Endodermal cell (in vitro differentiated cells): Measurements from ENCODE around the gene BRD7. TPM values are rescaled to one million over a fixed set of nuclear protein-coding genes. Genes with fewer than 3 reads are reported as not detected.

Source experiments
- DNase-seq: peaks from one replicate; pipeline ENCODE4 v3.0.0-alpha.2; 2017
- H3K27ac ChIP-seq: 2 replicates; pipeline ENCODE4 v1.5.1; 2013; ENCODE audit warnings: mild to moderate bottlenecking, low read depth, low read length, moderate library complexity
- H3K27me3 ChIP-seq: 2 replicates; pipeline ENCODE4 v1.6.1; 2013; ENCODE audit warnings: mild to moderate bottlenecking, low read length, moderate library complexity; ENCODE audit not compliant: insufficient read depth, control insufficient read depth, poor library complexity, severe bottlenecking
- H3K36me3 ChIP-seq: 2 replicates; pipeline ENCODE4 v1.7.0; 2013; ENCODE audit warnings: mild to moderate bottlenecking, low read length, moderate library complexity; ENCODE audit not compliant: control insufficient read depth, insufficient read depth
- H3K4me1 ChIP-seq: one replicate; pipeline ENCODE4 v1.7.0; 2013; ENCODE audit warnings: low read length; ENCODE audit not compliant: control insufficient read depth, insufficient read depth
- H3K4me3 ChIP-seq: 2 replicates; pipeline ENCODE4 v1.5.1; 2013; ENCODE audit warnings: mild to moderate bottlenecking, low read length, moderate library complexity
- H3K9ac ChIP-seq: 2 replicates; pipeline ENCODE4 v1.6.1; 2013; ENCODE audit warnings: mild to moderate bottlenecking, low read length, moderate library complexity; ENCODE audit not compliant: poor library complexity, severe bottlenecking; ENCODE audit errors: extremely low read depth
- H3K9me3 ChIP-seq: 2 replicates; pipeline ENCODE4 v1.6.1; 2013; ENCODE audit warnings: mild to moderate bottlenecking, low read length, moderate library complexity; ENCODE audit not compliant: control insufficient read depth
- H3K27ac Mint-ChIP-seq: 2 replicates; pipeline ENCODE4 v1.8.0; 2020; ENCODE audit warnings: mixed read lengths
- H3K27me3 Mint-ChIP-seq: 2 replicates; pipeline ENCODE4 v1.8.0; 2021; ENCODE audit warnings: mild to moderate bottlenecking, mixed read lengths; ENCODE audit not compliant: insufficient read depth
- H3K36me3 Mint-ChIP-seq: 2 replicates; pipeline ENCODE4 v1.8.0; 2020; ENCODE audit warnings: low read depth, mixed read lengths
- H3K4me1 Mint-ChIP-seq: 2 replicates; pipeline ENCODE4 v1.8.0; 2020; ENCODE audit warnings: mixed read lengths
- H3K4me3 Mint-ChIP-seq: 2 replicates; pipeline ENCODE4 v1.8.0; 2020; ENCODE audit warnings: mild to moderate bottlenecking, moderate library complexity, mixed read lengths
- H3K9me3 Mint-ChIP-seq: 2 replicates; pipeline ENCODE4 v1.8.0; 2020; ENCODE audit warnings: mild to moderate bottlenecking, mixed read lengths
- CTCF ChIP-seq: fragments of 200-600 bp; sonication (generic); conservative IDR thresholded peaks from 2 replicates; pipeline ENCODE4 v1.5.0; 2021; ENCODE audit warnings: antibody characterized with exemption, mild to moderate bottlenecking
- WGBS, 2 experiments: methylation state at CpG; one replicate each; pipeline versions ENCODE4 v1.1.5 to v1.1.7; 2013; ENCODE audit warnings: missing lambda C conversion rate in 2 of 2, mixed read lengths in 1 of 2; ENCODE audit not compliant: insufficient coverage in 1 of 2, insufficient read length in 1 of 2; 5-methylcytosine and 5-hydroxymethylcytosine counted together
- total RNA-seq, 2 donors: library from RNA; stranded (reverse); fragmentation: NEBNext Ultra II Directional in 1 of 2; extraction: Animal tissue kit (Norgen Biotek cat#: 25700) in 1 of 2; gene quantifications; 2 replicates in 1 of 2; 3 replicates in 1 of 2; pipeline ENCODE4 v1.2.1, GENCODE V29; 2021

The BRD7 gene
- total RNA-seq, 2 donors from 2014 or later: 125 to 163 TPM

- TF ChIP-seq CTCF: no peak
- Mint-ChIP-seq H3K9me3 (no peaks in the 10 kb centered on the region), H3K27me3 (peaks cover 6% of the 10 kb centered on the region), H3K4me1 (peaks cover 6% of the 10 kb centered on the region), H3K36me3 (no peaks in the 10 kb centered on the region), H3K27ac (no peak overlapping the region), H3K4me3 (no peak overlapping the region)
- Histone ChIP-seq H3K27ac (peak overlapping the region; percentile 78), H3K9me3 (no peaks in the 10 kb centered on the region), H3K4me1 (peaks cover 6% of the 10 kb centered on the region), H3K4me3 (no peak overlapping the region), H3K27me3 (no peaks in the 10 kb centered on the region), H3K36me3 (no peaks in the 10 kb centered on the region), H3K9ac (no peak overlapping the region)
- DNase-seq: no peak
- 90 to 98% methylated on average over 5 to 11 of the region's 11 CpGs for WGBS, 2 experiments
These were observed 21.6 kb upstream of the BRD7 start for GRCh38 chr16:50390371-50390771.

- H3K27ac Mint-ChIP-seq: no peak overlapping the region
- no peaks in the 10 kb centered on the region for H3K36me3 Mint-ChIP-seq
- 93 to 100% methylated on average over 1 to 4 of the region's 4 CpGs for WGBS, 2 experiments
- no peaks in the 10 kb centered on the region for H3K36me3 ChIP-seq
- H3K27me3 ChIP-seq: no peaks in the 10 kb centered on the region
- DNase-seq: no peak
- no peak overlapping the region for H3K4me3 Mint-ChIP-seq
- peaks cover 6% of the 10 kb centered on the region for H3K4me1 ChIP-seq
- H3K4me1 Mint-ChIP-seq: peaks cover 6% of the 10 kb centered on the region
- H3K4me3 ChIP-seq: no peak overlapping the region
- H3K27me3 Mint-ChIP-seq: peaks cover 6% of the 10 kb centered on the region
- no peak overlapping the region for H3K9ac ChIP-seq
- H3K9me3 Mint-ChIP-seq: no peaks in the 10 kb centered on the region
- H3K27ac ChIP-seq: no peak overlapping the region
- H3K9me3 ChIP-seq: no peaks in the 10 kb centered on the region
- TF ChIP-seq CTCF: no peak
These were observed 21.1 kb upstream of the BRD7 start for GRCh38 chr16:50389900-50390299.

DNA sequence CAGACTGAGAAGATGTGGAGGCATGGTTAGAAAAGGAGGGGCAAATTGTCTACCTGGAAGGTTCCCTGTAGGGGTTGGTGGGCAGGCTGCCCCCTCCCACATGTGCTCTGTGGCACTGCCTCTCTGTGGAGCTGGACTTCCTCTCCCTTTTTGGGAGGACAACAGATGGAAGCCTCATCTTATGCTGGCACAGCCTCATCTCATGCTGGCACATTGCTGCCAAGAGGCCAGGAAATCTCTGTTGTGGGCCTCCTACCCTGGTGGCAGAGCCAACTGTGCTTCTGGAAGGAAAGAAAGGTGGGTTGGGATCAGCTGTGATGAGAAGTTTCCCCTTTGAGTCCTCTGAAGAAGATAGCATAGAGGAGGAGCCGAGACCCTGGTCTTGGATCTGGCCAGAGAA lies 19.7 kb upstream of the BRD7 start:
- no peak overlapping the region for H3K27ac Mint-ChIP-seq
- peaks cover 6% of the 10 kb centered on the region for H3K4me1 Mint-ChIP-seq
- Histone ChIP-seq H3K36me3 (no peaks in the 10 kb centered on the region), H3K4me3 (no peak overlapping the region), H3K27ac (no peak overlapping the region), H3K27me3 (no peaks in the 10 kb centered on the region), H3K4me1 (peaks cover 6% of the 10 kb centered on the region), H3K9ac (no peak overlapping the region), H3K9me3 (no peaks in the 10 kb centered on the region)
- H3K9me3 Mint-ChIP-seq: no peaks in the 10 kb centered on the region
- peaks cover 6% of the 10 kb centered on the region for H3K27me3 Mint-ChIP-seq
- H3K4me3 Mint-ChIP-seq: no peak overlapping the region
- DNase-seq: no peak
- H3K36me3 Mint-ChIP-seq: no peaks in the 10 kb centered on the region
- TF ChIP-seq CTCF: no peak
- 82 to 100% methylated on average over 1 of the region's 1 CpG for WGBS, 2 experiments
